ENCODE measurements around the gene MOV10L1.

The MOV10L1 gene

DNA sequence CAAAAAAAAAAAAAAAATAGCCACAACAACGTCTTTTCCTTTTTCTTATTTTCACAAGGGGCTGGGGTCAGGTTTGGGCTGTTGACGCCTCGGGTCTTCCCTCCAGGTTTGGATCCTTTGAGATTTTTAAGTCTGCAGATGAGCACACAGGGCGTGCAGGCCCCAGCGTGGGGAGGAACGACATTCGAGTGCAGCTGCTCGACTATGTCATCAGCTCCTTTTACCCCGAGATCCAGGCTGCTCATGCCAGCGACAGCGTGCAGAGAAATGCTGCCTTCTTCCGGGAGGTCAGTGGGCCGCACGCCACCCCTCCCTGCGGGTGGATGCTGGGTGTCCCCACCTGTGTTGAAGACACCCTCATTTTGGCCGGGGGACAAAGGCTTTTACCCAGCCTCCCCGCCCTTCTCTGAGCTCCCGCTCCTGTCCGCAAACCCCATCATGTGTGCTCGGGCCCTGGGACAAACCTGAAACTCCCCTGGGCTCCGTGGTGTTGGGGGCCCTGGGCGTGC, 118.7 kb downstream of the MOV10L1 start:
- Histone ChIP-seq H3K27ac (ENCODE audit: poor library complexity, severe bottlenecking) (no peak overlapping the region), H3K27me3 (ENCODE audit: insufficient read depth, poor library complexity, severe bottlenecking) (no peaks in the 10 kb centered on the region), H3K36me3 (ENCODE audit: low read depth) (peaks cover 66% of the 10 kb centered on the region), H3K4me1 (ENCODE audit: insufficient read depth, poor library complexity, severe bottlenecking) (no peaks in the 10 kb centered on the region), H3K4me3 (ENCODE audit: severe bottlenecking) (no peak overlapping the region), H3K9me3 (ENCODE audit: severe bottlenecking) (no peaks in the 10 kb centered on the region)
- TF ChIP-seq, protein P1, sequence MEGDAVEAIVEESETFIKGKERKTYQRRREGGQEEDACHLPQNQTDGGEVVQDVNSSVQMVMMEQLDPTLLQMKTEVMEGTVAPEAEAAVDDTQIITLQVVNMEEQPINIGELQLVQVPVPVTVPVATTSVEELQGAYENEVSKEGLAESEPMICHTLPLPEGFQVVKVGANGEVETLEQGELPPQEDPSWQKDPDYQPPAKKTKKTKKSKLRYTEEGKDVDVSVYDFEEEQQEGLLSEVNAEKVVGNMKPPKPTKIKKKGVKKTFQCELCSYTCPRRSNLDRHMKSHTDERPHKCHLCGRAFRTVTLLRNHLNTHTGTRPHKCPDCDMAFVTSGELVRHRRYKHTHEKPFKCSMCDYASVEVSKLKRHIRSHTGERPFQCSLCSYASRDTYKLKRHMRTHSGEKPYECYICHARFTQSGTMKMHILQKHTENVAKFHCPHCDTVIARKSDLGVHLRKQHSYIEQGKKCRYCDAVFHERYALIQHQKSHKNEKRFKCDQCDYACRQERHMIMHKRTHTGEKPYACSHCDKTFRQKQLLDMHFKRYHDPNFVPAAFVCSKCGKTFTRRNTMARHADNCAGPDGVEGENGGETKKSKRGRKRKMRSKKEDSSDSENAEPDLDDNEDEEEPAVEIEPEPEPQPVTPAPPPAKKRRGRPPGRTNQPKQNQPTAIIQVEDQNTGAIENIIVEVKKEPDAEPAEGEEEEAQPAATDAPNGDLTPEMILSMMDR (IDR thresholded peaks at IDR 0.05; ENCODE audit: poor library complexity, severe bottlenecking) = no peak
- DNase-seq (ENCODE audit: low spot score) (no peak), ATAC-seq (ENCODE audit: low read depth) (no peak)

DNA sequence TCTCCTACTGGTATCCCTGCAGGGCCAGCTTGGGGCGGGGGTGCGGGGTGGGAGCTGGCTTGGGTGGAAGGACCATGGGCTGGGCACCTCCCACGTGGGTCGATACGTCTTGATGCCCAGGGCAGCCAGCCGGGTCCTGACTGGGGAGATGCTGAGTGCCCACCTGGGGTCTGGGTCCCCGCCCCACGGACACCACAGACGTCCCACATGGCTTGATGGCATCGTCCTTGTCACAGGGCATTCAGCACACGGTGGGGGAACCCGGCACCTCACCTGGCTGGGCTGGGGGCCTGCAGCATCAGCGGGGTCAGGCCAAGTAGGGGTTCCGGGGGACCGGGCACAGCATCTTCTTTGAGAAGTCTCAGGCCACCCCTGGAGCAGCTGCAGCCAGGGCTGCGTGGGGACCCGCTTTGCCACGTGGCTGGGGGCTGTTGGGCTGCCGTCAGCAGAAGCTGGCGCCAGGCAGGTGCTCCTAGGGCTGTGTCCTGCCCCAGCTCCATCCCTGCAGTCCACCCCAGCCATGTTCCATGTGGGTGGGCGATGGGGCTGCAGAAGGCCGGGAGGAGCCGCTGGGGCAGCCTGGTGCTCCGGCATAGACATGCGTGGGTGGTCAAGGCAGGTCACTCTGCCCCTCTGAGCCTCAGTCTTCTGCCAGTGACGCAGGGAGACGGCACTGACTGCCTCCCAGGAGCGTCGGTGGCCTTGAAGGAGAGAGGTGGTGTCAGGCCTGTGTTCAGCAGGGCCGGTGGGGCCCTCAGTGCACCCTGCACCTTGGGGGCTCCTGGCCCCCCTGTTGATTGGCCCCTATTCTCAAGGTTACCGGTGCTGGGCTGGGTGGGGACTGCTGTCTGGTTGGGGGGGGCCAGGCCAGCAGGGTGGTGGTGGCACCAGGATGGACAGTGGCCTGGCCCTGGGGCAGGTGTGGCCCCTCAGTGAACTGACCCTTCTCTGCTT, 119.4 kb downstream of the MOV10L1 start:
- no peak overlapping the region for H3K4me3 ChIP-seq (ENCODE audit: severe bottlenecking)
- H3K27me3 ChIP-seq (ENCODE audit: insufficient read depth, poor library complexity, severe bottlenecking) = no peaks in the 10 kb centered on the region
- H3K36me3 ChIP-seq (ENCODE audit: low read depth) = peaks cover 67% of the 10 kb centered on the region
- no peaks in the 10 kb centered on the region for H3K4me1 ChIP-seq (ENCODE audit: insufficient read depth, poor library complexity, severe bottlenecking)
- ATAC-seq (ENCODE audit: low read depth) = peak; percentile 3; the same call in 1 of the 3 replicates
- TF ChIP-seq, protein P1 (IDR thresholded peaks at IDR 0.05; ENCODE audit: poor library complexity, severe bottlenecking) = no peak
- no peak overlapping the region for H3K27ac ChIP-seq (ENCODE audit: poor library complexity, severe bottlenecking)
- H3K9me3 ChIP-seq (ENCODE audit: severe bottlenecking) = no peaks in the 10 kb centered on the region
- no peak for DNase-seq (ENCODE audit: low spot score)

DNA sequence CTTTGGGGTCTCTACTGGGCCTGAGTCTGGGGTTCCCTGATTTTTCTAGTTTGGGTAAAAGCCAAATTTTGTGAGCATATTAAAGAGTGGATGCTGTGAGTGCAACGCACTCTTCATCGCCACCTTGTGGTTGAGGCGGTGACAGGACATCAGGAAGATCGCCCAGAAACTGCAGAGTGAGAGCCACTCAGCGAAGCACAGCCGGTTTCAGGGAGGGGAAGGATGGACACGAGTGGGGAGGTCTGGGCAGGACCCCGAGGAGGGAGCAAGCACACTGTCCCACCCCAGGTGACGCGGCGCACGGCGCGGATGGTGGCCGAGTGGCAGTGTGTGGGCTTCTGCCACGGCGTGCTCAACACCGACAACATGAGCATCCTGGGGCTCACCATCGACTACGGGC, 120.1 kb downstream of the MOV10L1 start:
- peaks cover 74% of the 10 kb centered on the region for H3K36me3 ChIP-seq (ENCODE audit: low read depth)
- H3K27ac ChIP-seq (ENCODE audit: poor library complexity, severe bottlenecking) = no peak overlapping the region
- no peaks in the 10 kb centered on the region for H3K9me3 ChIP-seq (ENCODE audit: severe bottlenecking)
- DNase-seq (ENCODE audit: low spot score) (no peak), ATAC-seq (ENCODE audit: low read depth) (peak; percentile 50; the same call in 1 of the 3 replicates)
- H3K27me3 ChIP-seq (ENCODE audit: insufficient read depth, poor library complexity, severe bottlenecking) = no peaks in the 10 kb centered on the region
- TF ChIP-seq, protein P1 (IDR thresholded peaks at IDR 0.05; ENCODE audit: poor library complexity, severe bottlenecking) = peak; percentile 86
- H3K4me1 ChIP-seq (ENCODE audit: insufficient read depth, poor library complexity, severe bottlenecking) = no peaks in the 10 kb centered on the region
- H3K4me3 ChIP-seq (ENCODE audit: severe bottlenecking) = no peak overlapping the region

DNA sequence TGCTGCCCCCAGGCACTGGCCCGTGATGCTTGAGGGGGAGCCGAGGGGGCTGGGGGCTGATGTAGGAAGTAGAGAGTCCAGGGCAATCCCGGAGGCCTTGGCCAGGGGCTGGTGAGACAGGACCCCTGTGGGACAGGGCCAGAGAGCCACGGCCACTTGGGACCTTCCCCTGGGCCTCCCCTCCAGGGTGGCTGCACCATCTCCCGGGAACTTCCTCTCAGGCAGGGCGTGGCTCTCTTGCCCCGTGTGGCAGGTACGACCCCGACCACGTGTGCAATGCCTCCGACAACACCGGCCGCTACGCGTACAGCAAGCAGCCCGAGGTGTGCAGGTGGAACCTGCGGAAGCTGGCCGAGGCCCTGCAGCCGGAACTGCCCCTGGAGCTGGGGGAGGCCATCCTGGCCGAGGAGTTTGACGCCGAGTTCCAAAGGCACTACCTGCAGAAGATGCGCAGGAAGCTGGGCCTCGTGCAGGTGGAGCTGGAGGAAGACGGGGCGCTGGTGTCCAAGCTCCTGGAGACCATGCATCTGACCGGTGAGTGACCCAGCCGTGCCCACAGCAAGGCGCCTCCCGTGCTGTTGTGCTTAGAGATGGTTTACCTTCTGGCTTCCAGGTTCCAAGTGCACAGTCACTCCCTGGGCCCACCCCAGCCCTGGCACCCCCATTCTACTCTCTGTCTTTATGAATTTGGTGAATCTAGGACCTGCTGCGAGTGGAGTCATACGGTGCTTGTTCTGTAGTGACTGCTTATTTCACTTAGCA, 120.8 kb downstream of the MOV10L1 start:
- Histone ChIP-seq H3K27ac (ENCODE audit: poor library complexity, severe bottlenecking) (no peak overlapping the region), H3K4me1 (ENCODE audit: insufficient read depth, poor library complexity, severe bottlenecking) (no peaks in the 10 kb centered on the region), H3K9me3 (ENCODE audit: severe bottlenecking) (no peaks in the 10 kb centered on the region), H3K36me3 (ENCODE audit: low read depth) (peaks cover 77% of the 10 kb centered on the region), H3K4me3 (ENCODE audit: severe bottlenecking) (no peak overlapping the region), H3K27me3 (ENCODE audit: insufficient read depth, poor library complexity, severe bottlenecking) (no peaks in the 10 kb centered on the region)
- TF ChIP-seq, protein P1 (IDR thresholded peaks at IDR 0.05; ENCODE audit: poor library complexity, severe bottlenecking) = no peak
- ATAC-seq (ENCODE audit: low read depth) (no peak), DNase-seq (ENCODE audit: low spot score) (no peak)

Measured in RWPE2 (cell line).